Lung (tissue), 12 donors: ENCODE results near the gene ERAP2. TPM values are rescaled to one million over a fixed set of nuclear protein-coding genes. Genes with fewer than 3 reads are reported as not detected.

Source experiments
- ATAC-seq: fragments of 200-7000 bp; cut with Tn5 transposase; one replicate; pipeline ENCODE4 v1.9.1; 2020; ENCODE audit warnings: moderate number of reproducible peaks; ENCODE audit not compliant: insufficient read depth, low FRiP score
- DNase-seq, 3 donors: peaks; one replicate each; pipeline ENCODE4 v3.0.0-alpha.2; 2013 to 2017
- H3K27ac ChIP-seq, 2 donors: one replicate each; pipeline ENCODE4 v1.5.1; 2013; ENCODE audit warnings: mild to moderate bottlenecking in 2 of 2, moderate library complexity in 2 of 2, control low read depth in 1 of 2, inconsistent platforms in 1 of 2, low read depth in 1 of 2, low read length in 1 of 2
- H3K27me3 ChIP-seq, 3 donors: one replicate each; pipeline ENCODE4 v1.5.1; 2013; ENCODE audit warnings: low read length in 2 of 3; ENCODE audit not compliant: control insufficient read depth in 3 of 3, insufficient read depth in 3 of 3
- H3K36me3 ChIP-seq, 4 donors: one replicate each; pipeline ENCODE4 v1.5.1; 2013; ENCODE audit warnings: low read length in 4 of 4, mild to moderate bottlenecking in 1 of 4, moderate library complexity in 1 of 4; ENCODE audit not compliant: control insufficient read depth in 4 of 4, insufficient read depth in 4 of 4
- H3K4me1 ChIP-seq, 5 donors: one replicate each; pipeline ENCODE4 v1.5.1; 2013; ENCODE audit warnings: low read length in 5 of 5, mild to moderate bottlenecking in 2 of 5, moderate library complexity in 1 of 5; ENCODE audit not compliant: control insufficient read depth in 5 of 5, insufficient read depth in 5 of 5
- H3K4me3 ChIP-seq: one replicate; pipeline ENCODE4 v1.5.1; 2013; ENCODE audit warnings: mild to moderate bottlenecking, control low read depth, moderate library complexity
- H3K9ac ChIP-seq, 2 donors: one replicate each; pipeline ENCODE4 v1.5.1; 2013; ENCODE audit warnings: low read length in 2 of 2, control low read depth in 1 of 2; ENCODE audit not compliant: insufficient read depth in 1 of 2
- H3K9me3 ChIP-seq, 4 donors: one replicate each; pipeline ENCODE4 v1.5.1; 2013; ENCODE audit warnings: low read length in 3 of 4, mild to moderate bottlenecking in 1 of 4, moderate library complexity in 1 of 4; ENCODE audit not compliant: control insufficient read depth in 4 of 4, insufficient read depth in 3 of 4
- WGBS, 2 donors: extraction: QIAGEN DNeasy Blood & Tissue Kit; methylation state at CpG; one replicate each; pipeline ENCODE4 v1.1.7; 2013; 5-methylcytosine and 5-hydroxymethylcytosine counted together
- polyA plus RNA-seq, 2 donors: library from polyadenylated mRNA; stranded (reverse); fragments of 200-250 nt; gene quantifications; one replicate each; pipeline ENCODE4 v1.2.1, GENCODE V29; 2013
- total RNA-seq, 2 donors: library from RNA; depleted of rRNA in 1 of 2; stranded (reverse); fragments of >200 nt in 1 of 2; gene quantifications; one replicate each; pipeline ENCODE4 v1.2.1, GENCODE V29; 2014 to 2021
- TF ChIP-seq, protein P1 (sequence below): IDR thresholded peaks from 2 replicates; pipeline ENCODE4 v1.5.1; 2012; ENCODE audit warnings: mild to moderate bottlenecking; ENCODE audit errors: control extremely low read depth, extremely low read depth
- donor health status: control.
- donor health status: control.
- donor health status: Bipolar disorder and iron deficiency.
- donor health status: healthy.
- donor health status: DM: yes; HTN: yes; CAD: no.

The ERAP2 gene
- total and polyA plus RNA-seq, 4 donors, result 2.8 to 19.8 (median 8.2) TPM

DNA sequence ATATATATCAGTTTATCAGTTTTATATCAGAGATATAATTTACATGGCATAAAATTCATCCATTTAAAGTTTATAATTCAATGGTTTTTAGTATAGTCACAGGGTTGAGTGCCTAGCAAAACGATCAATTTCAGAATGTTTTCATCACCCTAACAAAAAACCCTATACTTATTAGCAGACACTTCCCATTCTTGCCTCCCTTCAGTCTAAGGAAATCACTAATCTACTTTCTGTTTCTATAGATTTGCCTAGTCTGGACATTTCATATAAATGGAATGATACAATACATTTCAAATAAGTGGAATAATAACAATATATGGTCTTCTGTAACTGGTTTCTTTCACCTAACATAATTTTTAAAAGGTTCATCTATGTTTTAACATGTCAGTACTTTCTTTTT, 50.0 kb downstream of the ERAP2 start:
- 63 to 84% methylated on average over 1 of the region's 1 CpG for WGBS, 2 donors
- TF ChIP-seq, protein P1, sequence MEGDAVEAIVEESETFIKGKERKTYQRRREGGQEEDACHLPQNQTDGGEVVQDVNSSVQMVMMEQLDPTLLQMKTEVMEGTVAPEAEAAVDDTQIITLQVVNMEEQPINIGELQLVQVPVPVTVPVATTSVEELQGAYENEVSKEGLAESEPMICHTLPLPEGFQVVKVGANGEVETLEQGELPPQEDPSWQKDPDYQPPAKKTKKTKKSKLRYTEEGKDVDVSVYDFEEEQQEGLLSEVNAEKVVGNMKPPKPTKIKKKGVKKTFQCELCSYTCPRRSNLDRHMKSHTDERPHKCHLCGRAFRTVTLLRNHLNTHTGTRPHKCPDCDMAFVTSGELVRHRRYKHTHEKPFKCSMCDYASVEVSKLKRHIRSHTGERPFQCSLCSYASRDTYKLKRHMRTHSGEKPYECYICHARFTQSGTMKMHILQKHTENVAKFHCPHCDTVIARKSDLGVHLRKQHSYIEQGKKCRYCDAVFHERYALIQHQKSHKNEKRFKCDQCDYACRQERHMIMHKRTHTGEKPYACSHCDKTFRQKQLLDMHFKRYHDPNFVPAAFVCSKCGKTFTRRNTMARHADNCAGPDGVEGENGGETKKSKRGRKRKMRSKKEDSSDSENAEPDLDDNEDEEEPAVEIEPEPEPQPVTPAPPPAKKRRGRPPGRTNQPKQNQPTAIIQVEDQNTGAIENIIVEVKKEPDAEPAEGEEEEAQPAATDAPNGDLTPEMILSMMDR, result no peak

DNA sequence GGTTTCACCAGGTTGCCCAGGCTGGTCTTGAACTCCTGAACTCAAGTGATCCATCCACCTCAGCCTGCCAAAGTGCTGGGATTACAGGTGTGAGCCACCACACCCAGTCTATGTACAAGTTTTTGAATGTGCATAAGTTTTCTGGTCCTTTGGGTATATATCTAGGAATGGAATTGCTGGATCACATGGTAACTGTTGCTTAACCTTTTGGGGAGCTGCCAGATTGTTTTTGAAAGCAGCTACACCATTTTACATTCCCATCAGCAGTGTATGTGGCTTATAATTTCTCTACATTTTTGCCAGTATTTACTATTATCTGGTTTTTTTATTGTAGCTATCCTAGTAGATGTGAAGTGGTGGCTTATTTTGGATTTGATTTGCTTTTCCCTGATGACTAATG, 50.7 kb downstream of the ERAP2 start:
- no peak overlapping the region for H3K9ac ChIP-seq
- TF ChIP-seq, protein P1, result no peak
- ATAC-seq, result no peak

More for the DNA sequence above, 50.0 kb downstream of the ERAP2 start:
- Histone ChIP-seq H3K9ac (no peak overlapping the region), H3K27ac (no peak overlapping the region), H3K4me1 (peaks cover 0 to 12% (median under 1%) of the 10 kb centered on the region in 5 donors), H3K4me3 (no peak overlapping the region), H3K9me3 (no peaks in the 10 kb centered on the region), H3K36me3 (no peaks in the 10 kb centered on the region), H3K27me3 (no peaks in the 10 kb centered on the region)
- ATAC-seq, result no peak
- no peak for DNase-seq

DNA sequence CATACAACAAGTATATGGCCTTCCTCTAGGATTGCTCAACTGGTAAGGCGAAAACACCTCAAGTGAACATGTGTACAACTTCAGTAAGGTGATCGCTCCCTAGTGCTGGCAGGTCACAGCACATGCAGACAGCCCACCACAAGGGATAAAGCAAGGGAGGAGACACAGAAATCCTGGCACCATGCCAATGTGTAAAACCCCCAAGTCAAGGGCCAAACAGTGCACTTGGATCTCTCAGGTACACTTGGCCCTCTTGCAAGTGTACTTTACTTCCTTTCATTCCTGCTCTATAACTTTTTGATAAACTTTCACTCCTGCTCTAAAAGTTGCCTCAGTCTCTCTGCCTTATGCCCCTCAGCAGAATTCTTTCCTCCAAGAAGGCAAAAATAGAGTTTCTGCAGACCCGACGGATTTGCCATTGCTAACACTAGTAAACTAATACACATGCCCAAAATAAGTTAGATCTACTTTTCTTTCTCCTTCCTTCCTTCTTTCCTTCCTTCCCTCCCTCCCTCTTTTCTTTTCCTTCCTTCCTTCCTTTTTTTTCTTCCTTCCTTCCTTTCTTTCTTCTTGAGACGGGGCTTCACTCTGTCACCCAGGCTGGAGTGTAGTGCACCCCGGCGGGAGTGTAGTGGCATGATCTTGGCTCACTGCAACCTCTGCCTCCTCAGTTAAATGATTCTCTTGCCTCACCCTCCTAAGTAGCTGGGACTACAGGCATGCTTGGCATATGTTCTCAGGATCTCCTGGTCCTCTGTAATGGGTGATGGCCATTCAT, 52.8 kb downstream of the ERAP2 start:
- Histone ChIP-seq H3K9me3 (no peaks in the 10 kb centered on the region), H3K4me3 (no peak overlapping the region), H3K27me3 (no peaks in the 10 kb centered on the region), H3K4me1 (peaks cover 3 to 21% (median 11%) of the 10 kb centered on the region in 5 donors), H3K27ac (no peak overlapping the region), H3K9ac (no peak overlapping the region), H3K36me3 (no peaks in the 10 kb centered on the region)
- TF ChIP-seq, protein P1, result no peak
- no peak for ATAC-seq
- WGBS, 2 donors, result 81 to 86% methylated on average over 7 of the region's 7 CpGs
- DNase-seq, result no peak

More for the DNA sequence above, 50.7 kb downstream of the ERAP2 start:
- no peak overlapping the region for H3K4me3 ChIP-seq
- H3K9me3 ChIP-seq, result no peaks in the 10 kb centered on the region
- peaks cover 0 to 12% (median 3%) of the 10 kb centered on the region in 5 donors for H3K4me1 ChIP-seq
- H3K36me3 ChIP-seq, result no peaks in the 10 kb centered on the region
- H3K27ac ChIP-seq, result no peak overlapping the region
- no peaks in the 10 kb centered on the region for H3K27me3 ChIP-seq
- no peak for DNase-seq
